Measurements from ENCODE around the gene PSMG2.
A peak's percentile ranks its signal among the peaks of the same experiment; 100 is the strongest.

Gene PSMG2

DNA sequence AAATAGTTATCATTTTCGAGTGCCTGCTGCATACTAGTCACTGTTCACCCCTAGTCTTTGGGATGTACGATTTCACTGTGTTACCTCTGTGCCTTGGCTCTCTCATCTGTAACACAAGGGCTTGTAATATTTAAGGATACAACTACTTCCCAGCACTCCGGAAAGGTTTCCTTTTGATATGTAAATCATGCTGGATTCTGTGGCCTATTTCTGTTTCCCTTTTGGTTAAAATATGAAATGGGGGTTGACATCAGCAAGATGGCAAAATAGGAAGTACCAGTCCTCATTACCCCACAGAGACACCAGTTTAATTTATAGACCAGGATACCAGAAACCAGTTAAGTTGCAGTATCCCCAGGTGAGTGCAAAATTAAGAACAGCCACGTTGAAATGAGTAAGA lies 23.5 kb downstream of the PSMG2 start:
- DNase-seq (ENCODE audit: low spot score): no peak
- TF ChIP-seq, protein P1, sequence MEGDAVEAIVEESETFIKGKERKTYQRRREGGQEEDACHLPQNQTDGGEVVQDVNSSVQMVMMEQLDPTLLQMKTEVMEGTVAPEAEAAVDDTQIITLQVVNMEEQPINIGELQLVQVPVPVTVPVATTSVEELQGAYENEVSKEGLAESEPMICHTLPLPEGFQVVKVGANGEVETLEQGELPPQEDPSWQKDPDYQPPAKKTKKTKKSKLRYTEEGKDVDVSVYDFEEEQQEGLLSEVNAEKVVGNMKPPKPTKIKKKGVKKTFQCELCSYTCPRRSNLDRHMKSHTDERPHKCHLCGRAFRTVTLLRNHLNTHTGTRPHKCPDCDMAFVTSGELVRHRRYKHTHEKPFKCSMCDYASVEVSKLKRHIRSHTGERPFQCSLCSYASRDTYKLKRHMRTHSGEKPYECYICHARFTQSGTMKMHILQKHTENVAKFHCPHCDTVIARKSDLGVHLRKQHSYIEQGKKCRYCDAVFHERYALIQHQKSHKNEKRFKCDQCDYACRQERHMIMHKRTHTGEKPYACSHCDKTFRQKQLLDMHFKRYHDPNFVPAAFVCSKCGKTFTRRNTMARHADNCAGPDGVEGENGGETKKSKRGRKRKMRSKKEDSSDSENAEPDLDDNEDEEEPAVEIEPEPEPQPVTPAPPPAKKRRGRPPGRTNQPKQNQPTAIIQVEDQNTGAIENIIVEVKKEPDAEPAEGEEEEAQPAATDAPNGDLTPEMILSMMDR (IDR thresholded peaks at IDR 0.05; ENCODE audit: extremely low read depth, missing control alignments): no peak

DNA sequence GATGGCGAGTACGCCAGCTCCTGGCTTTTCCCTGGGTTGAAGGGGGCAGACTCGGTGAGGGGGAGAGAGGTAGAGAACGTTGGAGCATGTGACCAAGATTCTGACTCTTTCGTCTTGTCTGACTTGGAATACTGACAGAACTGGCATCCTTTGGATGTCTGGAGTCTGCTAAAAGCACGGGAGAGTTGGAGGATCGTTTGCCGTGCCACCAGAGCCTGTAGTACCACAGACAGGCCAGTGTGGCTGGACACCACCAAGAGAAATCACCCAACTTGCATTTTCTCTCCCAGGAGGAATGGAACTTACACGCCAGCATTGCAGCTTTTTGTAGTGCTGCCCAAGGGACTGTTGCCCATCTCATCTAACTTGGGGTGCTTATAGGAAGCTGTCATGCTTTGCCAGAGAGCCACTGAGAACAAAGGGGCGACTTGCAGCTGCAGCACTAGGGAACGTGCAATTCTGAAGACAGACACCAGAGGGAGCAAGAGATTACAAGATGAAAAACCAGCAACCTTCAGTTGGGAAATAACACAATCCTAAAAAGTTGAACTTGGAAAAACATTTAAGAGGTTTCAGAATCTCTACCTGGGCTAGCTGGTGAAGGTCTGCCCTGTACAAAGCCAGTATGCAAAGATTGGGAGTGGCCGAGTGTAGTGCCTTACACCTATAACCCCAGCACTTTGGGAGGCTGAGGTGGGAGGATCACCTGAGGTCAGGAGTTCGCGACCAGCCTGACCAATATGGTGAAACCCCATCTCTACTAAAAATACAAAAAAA lies 24.1 kb downstream of the PSMG2 start:
- DNase-seq (ENCODE audit: low spot score): peak; percentile 69
- TF ChIP-seq, protein P1 (IDR thresholded peaks at IDR 0.05; ENCODE audit: extremely low read depth, missing control alignments): peak; percentile 55

DNA sequence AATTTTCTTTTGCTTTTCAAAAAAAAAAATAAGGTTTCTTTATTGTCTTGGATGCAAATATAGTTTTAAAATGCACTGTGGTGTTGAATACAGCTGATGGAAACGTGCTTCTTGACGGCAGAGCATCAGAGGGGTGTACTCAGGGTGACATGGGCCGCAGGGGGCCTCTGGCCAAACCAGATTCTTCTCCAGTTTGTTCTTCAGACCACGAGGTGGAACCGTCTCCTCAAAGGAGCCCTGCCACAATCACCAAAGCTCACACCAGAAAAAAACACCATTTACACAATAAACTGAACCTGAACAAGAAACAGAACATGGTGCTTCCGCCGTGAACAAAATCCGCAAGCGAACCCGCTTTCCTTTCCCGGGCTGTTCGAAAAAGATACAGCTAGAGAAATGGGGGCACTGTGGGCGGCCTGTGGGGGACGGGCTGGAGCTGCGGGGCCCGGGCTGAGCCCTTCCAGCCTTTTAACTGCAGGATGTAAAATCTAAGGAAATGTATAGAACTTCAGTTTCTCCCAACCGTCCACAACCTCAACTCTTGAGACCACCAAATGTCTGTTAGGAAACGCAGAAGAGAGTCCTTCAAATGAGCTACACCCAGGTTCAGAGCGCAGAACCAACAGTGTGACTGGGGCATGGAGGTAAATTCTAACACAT lies 34.5 kb downstream of the PSMG2 start:
- TF ChIP-seq, protein P1 (IDR thresholded peaks at IDR 0.05; ENCODE audit: extremely low read depth, missing control alignments): no peak

DNA sequence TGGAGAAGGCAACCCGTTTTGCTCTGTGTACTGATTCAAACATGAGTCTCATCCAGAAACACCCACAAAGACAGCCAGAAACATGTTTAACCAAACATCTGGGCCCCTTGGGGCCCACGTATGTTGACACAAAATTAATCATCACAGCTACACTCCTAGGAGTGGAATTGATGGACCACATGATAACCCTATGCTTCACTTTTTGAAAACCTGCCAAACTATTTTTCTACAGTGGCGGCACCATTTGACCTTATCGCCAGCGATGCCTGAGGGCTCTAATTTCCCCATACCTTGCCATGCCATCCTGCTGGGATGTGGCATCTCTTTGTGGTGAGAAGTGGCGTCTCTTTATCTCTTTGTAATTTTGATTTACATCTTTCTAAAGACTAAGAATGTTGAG lies 38.5 kb downstream of the PSMG2 start:
- no peak for DNase-seq (ENCODE audit: low spot score)
- TF ChIP-seq, protein P1 (IDR thresholded peaks at IDR 0.05; ENCODE audit: extremely low read depth, missing control alignments): no peak

More for the DNA sequence above, 34.5 kb downstream of the PSMG2 start:
- no peak for DNase-seq (ENCODE audit: low spot score)

DNA sequence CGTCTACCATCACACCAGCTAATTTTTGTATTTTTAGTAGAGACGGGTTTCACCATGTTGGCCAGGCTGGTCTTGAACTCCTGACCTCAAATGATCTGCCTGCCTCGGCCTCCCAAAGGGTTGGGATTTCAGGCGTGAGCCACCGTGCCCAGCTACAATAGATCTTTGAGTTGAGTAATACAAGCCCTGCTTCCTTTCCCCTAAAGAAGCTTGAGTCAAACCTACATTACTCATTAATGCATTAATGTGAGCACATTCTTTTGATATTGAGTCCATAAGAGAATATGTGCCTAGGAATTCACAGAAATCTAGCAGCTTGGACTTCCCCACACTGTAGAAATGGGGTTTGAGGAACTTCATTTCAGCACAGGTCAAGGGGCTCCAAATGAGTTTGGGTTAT lies 39.6 kb downstream of the PSMG2 start:
- no peak for DNase-seq (ENCODE audit: low spot score)
- TF ChIP-seq, protein P1 (IDR thresholded peaks at IDR 0.05; ENCODE audit: extremely low read depth, missing control alignments): no peak

DNA sequence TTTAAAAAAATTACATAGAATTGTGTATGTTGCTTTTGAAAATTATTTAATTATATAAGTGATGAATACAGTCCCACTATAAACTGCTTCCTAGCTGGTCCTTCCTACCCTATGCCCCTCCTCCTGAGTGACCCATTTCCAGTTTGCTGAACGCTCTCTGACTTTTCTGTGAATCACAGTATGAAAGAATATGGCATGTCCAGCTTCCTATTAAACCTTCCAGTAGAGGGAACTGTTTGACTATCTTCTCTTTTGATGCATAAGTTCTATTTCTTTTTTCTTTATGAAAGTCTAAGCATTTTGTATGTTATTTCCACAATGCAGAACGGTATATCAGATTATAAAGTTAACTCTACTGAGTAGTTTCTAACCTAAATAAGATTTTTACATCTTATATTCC lies 41.3 kb downstream of the PSMG2 start:
- DNase-seq (ENCODE audit: low spot score): peak; percentile 62
- TF ChIP-seq, protein P1 (IDR thresholded peaks at IDR 0.05; ENCODE audit: extremely low read depth, missing control alignments): no peak

DNA sequence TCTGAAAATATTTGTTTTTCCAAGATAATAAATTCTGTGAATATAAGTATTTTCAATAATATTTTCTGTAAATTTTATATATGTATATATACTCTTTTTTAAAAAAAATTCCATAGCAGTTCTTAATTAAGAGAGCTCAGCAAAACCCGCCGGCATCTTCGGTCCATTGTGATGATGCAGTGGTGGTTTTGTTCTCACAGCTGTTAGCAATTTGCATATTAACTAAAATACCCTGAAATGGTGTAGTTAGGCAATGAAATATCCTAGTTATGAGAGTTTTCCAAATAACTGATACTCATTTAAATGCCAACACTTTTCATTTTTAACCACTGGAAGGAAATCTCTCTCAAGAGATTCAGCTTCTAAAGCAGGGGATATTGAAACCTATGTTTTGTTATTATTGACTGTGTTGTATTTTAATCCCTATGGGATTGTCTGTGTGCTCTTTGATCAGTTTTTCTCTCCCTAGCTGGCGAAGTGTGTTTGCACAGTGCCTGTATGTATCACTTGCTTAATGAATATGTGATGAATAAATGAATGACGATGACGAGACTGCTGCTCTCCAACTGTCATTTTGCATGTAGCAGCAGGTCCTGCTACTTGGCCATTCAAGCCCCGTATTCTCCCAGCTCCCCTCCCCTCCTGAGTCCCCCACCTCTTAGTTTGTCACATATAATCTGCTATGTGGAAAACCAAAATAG lies 42.4 kb downstream of the PSMG2 start:
- DNase-seq (ENCODE audit: low spot score): no peak
- TF ChIP-seq, protein P1 (IDR thresholded peaks at IDR 0.05; ENCODE audit: extremely low read depth, missing control alignments): no peak

All from GM20000 (cell line).